Activated T-cell treated with anti-CD3 and anti-CD28 coated beads, Interleukin-2, amount 50 U/mL, for 48 hours (primary cell): Measurements from ENCODE around the gene NCR3LG1.
A peak's percentile ranks its signal among the peaks of the same experiment; 100 is the strongest.

Source experiments
- DNase-seq, 2 experiments: peaks; one replicate each; pipeline ENCODE4 v3.0.0-alpha.2; 2020

The NCR3LG1 gene

GRCh38 chr11:17371614-17372013 is 20.0 kb downstream of the NCR3LG1 start:
- no peak for DNase-seq

GRCh38 chr11:17375547-17375946 is 23.9 kb downstream of the NCR3LG1 start:
- DNase-seq = no peak

- no peak for DNase-seq
Measured at GRCh38 chr11:17376493-17376892, 24.9 kb downstream of the NCR3LG1 start.

GRCh38 chr11:17378655-17379054 is 27.1 kb downstream of the NCR3LG1 start:
- no peak for DNase-seq

GRCh38 chr11:17379383-17380180 is 28.0 kb downstream of the NCR3LG1 start:
- no peak for DNase-seq

- DNase-seq = no peak
Measured at GRCh38 chr11:17381156-17381555, 29.6 kb downstream of the NCR3LG1 start.

- no peak for DNase-seq
Measured at GRCh38 chr11:17382046-17382728, 30.6 kb downstream of the NCR3LG1 start.

GRCh38 chr11:17383461-17383860 is 31.9 kb downstream of the NCR3LG1 start:
- DNase-seq = no peak

- DNase-seq = peak; percentile 83 to 86
Measured at GRCh38 chr11:17384002-17384511, 32.5 kb downstream of the NCR3LG1 start.

GRCh38 chr11:17385492-17385891 is 33.9 kb downstream of the NCR3LG1 start:
- no peak for DNase-seq

- no peak for DNase-seq
Measured at GRCh38 chr11:17385926-17386325, 34.3 kb downstream of the NCR3LG1 start.

GRCh38 chr11:17386331-17387084 is 34.9 kb downstream of the NCR3LG1 start:
- peak; percentile 66 to 73 for DNase-seq

- DNase-seq = no peak
Measured at GRCh38 chr11:17387254-17387653, 35.7 kb downstream of the NCR3LG1 start.

GRCh38 chr11:17387811-17388210 is 36.2 kb downstream of the NCR3LG1 start:
- peak in 1 of 2 experiments; percentile 26 for DNase-seq

- DNase-seq = no peak
Measured at GRCh38 chr11:17388609-17389210, 37.1 kb downstream of the NCR3LG1 start, which contains the start of gene KCNJ11. TSS of gene KCNJ11 (minus strand) at chr11:17388659. CDS start at chr11:17388091, 568 bp downstream.

GRCh38 chr11:17389211-17389956 is 37.8 kb downstream of the NCR3LG1 start:
- peak; percentile 79 to 86 for DNase-seq

GRCh38 chr11:17389957-17390649 is 38.5 kb downstream of the NCR3LG1 start:
- peak in 1 of 2 experiments; percentile 26 for DNase-seq

GRCh38 chr11:17391493-17392355 is 40.1 kb downstream of the NCR3LG1 start:
- DNase-seq = no peak

GRCh38 chr11:17392872-17393271 is 41.3 kb downstream of the NCR3LG1 start:
- DNase-seq = no peak

- DNase-seq = no peak
Measured at GRCh38 chr11:17393472-17393871, 41.9 kb downstream of the NCR3LG1 start.
